Renal cortex interstitium (tissue), 11 donors: ENCODE data around the gene MPZ. TPM values are rescaled to one million over a fixed set of nuclear protein-coding genes. Genes with fewer than 3 reads are reported as not detected.
"Not testable (repeated sequence)": the region's sequence is repeated elsewhere in the genome, so short reads cannot be mapped to it uniquely, and the experiment has no call there.

Experiments used
- DNase-seq, 11 donors: peaks; one replicate each; pipeline ENCODE4 v3.0.0-alpha.2; 2013; ENCODE audit warnings: low read depth in 9 of 11, low spot score in 4 of 11; ENCODE audit errors: extremely low read depth in 1 of 11
- polyA plus RNA-seq, 3 donors: library from polyadenylated mRNA; unstranded; fragments of 120-200 nt; gene quantifications; one replicate each; pipeline ENCODE4 v1.2.1, GENCODE V29; 2013; ENCODE audit not compliant: insufficient read length in 3 of 3

MPZ gene
- polyA plus RNA-seq, 3 donors, result 2.2 to 5.1 (median 3.8) TPM

DNA sequence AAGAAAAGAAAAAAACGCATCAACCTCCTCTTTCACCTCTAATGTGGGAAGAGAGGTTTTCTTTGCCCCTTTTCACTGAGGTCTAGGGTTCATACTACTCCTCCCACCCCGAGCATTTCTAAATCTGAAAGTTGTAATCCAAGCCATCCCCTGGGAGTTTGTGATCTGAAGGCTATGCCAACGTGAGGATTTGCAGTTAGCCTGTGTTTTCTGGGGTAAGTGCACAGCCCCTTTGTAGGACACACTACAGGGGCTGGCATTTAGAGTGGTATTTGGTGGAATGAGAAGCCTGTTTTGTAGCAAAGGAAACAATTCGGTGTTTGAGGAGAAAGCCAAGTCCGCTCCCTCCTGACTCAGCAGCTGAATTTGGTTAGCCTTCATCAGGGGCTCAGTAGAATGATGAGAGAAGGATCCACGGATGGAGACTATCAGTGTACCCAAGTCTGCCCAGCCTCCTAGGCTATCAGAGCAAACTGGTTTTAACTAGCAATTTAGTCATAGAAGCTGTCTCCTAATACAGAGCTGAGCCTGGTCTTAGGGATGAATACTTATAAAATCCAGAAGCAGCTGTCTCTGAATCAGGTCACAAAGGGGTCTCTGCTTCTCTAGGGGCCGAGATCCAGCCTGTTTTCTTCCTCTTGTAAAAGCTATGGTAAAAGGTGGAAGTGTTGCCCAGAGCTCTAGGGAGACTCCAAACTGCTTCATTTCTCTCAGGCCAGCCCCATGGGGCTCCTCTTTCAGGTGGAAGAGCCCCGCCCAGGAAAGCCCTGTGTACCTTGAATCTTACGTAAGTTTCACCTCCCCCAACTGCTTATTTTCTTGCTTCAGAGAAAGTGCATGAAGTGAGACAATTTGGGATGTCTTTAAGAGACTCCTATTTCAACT lies 49.1 kb downstream of the MPZ start:
- no peak for DNase-seq

GRCh38 chr1:161259765-161260164 lies 50.0 kb downstream of the MPZ start:
- DNase-seq, result no peak

- no peak for DNase-seq
These were observed 50.4 kb downstream of the MPZ start for GRCh38 chr1:161259345-161259702.

GRCh38 chr1:161258439-161259344 lies 51.1 kb downstream of the MPZ start, which contains the start of gene PCP4L1:
PCP4L1 (plus strand) TSS chr1:161258745; CDS start chr1:161258975, 230 bp downstream.
- DNase-seq, result peak in 10 of 11 donors; percentile 31 to 63 (median 48)

DNA sequence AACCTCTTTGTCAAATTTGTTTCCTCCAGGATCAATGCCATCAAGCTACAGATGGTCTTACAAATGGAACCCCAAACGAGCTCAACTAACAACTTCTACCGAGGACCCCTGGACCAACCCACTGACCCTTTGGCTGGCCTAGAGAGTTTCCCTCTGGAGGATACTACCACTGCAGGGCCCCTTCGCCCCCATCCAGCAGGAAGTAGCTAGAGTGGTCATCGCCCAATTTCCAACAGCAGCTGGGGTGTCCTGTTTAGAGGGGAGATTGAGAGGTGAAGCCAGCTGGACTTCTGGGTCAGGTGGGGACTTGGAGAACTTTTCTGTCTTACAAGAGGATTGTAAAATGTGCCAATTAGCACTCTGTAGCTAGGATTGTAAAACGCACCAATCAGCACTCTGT lies 52.7 kb downstream of the MPZ start:
- not testable (repeated sequence) for DNase-seq

DNA sequence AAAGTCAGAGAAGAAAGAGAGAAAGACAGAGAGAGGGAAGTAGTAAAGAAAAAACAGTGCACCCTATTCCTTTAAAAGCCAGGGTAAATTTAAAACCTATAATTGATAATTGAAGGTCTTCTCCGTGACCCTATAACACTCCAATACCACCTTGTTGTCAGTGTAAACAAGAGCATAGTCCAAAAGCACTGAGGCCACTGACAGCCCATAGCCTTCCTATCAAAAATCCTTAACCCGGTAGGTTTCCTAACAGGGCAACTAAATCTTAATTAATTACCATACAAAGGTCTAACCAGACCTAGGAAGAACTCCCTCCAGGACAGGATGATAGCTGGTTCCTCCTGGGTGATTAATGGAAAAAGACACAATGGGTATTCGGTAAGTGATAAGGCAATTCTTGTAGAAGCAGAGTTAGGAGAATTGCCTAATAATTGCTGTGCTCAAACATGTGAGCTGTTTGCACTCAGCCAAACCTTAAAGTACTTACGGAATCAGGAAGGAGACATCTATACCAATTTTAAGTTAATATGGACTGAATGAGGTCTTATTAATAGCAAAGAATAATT lies 53.7 kb downstream of the MPZ start:
- not testable (repeated sequence) for DNase-seq

DNA sequence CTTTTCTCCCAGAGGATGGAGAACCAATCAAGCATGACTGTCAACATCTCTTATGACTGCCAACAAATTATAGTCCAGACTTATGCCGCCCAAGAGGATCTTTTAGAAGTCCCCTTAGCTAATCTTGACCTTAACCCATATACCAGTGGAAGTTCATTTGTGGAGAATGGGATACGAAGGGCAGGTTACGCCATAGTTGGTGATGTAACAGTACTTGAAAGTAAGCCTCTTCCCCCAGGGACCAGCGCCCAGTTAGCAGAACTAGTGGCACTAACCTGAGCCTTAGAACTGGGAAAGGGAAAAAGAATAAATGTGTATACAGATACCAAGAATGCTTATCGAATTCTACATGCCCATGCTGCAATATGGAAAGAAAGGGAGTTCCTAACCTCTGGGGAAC lies 54.5 kb downstream of the MPZ start:
- DNase-seq, result not testable (repeated sequence)

Other genes starting within 250 kb of the MPZ start
- gene ARHGAP30, start 240.1 kb downstream of the MPZ start, polyA plus RNA-seq, result 1 to 10 TPM; 2.1 to 2.5 (median 2.2) TPM
- 1 to 10 TPM; 2.2 to 4.0 (median 3.5) TPM for gene NECTIN4, start 220.4 kb downstream of the MPZ start, polyA plus RNA-seq
- gene KLHDC9, start 211.6 kb downstream of the MPZ start, polyA plus RNA-seq, result 10 to 100 TPM; 15.7 to 19.3 (median 17.6) TPM
- gene PFDN2, start 191.9 kb downstream of the MPZ start, polyA plus RNA-seq, result 10 to 100 TPM; 70.5 to 94.2 (median 71.9) TPM
- gene NIT1, start 191.9 kb downstream of the MPZ start, polyA plus RNA-seq, result 10 to 100 TPM; 49.0 to 58.8 (median 51.5) TPM
- 10 to 100 TPM; 47.6 to 57.0 (median 55.1) TPM for gene DEDD, start 177.3 kb downstream of the MPZ start, polyA plus RNA-seq
- gene UFC1, start 156.0 kb downstream of the MPZ start, polyA plus RNA-seq, result 100 to 1,000 TPM; 135 to 161 (median 156) TPM
- gene USP21, start 150.5 kb downstream of the MPZ start, polyA plus RNA-seq, result 10 to 100 TPM; 48.0 to 49.6 (median 48.2) TPM
- gene PPOX, start 143.5 kb downstream of the MPZ start, polyA plus RNA-seq, result 10 to 100 TPM; 31.0 to 61.5 (median 38.3) TPM
- 10 to 100 TPM; 36.6 to 39.5 (median 38.8) TPM for gene B4GALT3, start 132.5 kb downstream of the MPZ start, polyA plus RNA-seq
- 1 to 10 TPM in 1 of 3 donors, under 1 TPM in 2; 0.60 to 1.1 (median 0.78) TPM for gene ADAMTS4, start 110.9 kb downstream of the MPZ start, polyA plus RNA-seq
- 100 to 1,000 TPM; 200 to 212 (median 200) TPM for gene NDUFS2, start 107.6 kb downstream of the MPZ start, polyA plus RNA-seq
- gene FCER1G, start 94.7 kb downstream of the MPZ start, polyA plus RNA-seq, result 10 to 100 TPM; 12.3 to 14.8 (median 13.6) TPM
- 1 to 10 TPM in 1 of 3 donors, under 1 TPM in 1, not detected in 1; 0.59 to 4.6 TPM for gene APOA2, start 86.3 kb downstream of the MPZ start, polyA plus RNA-seq
- gene TOMM40L, start 83.9 kb downstream of the MPZ start, polyA plus RNA-seq, result 10 to 100 TPM; 13.5 to 15.4 (median 14.6) TPM
- gene NR1I3, start 71.8 kb downstream of the MPZ start, polyA plus RNA-seq, result 1 to 10 TPM; 3.1 to 3.7 (median 3.4) TPM
- gene PCP4L1, start 51.2 kb downstream of the MPZ start, polyA plus RNA-seq, result 1 to 10 TPM; 1.0 to 1.7 (median 1.0) TPM
- gene SDHC, start 4.4 kb upstream of the MPZ start, polyA plus RNA-seq, result 100 to 1,000 TPM; 257 to 303 (median 265) TPM
- 10 to 100 TPM; 11.2 to 15.2 (median 11.6) TPM for gene CFAP126, start 57.9 kb upstream of the MPZ start, polyA plus RNA-seq
- 10 to 100 TPM in 1 of 3 donors, 1 to 10 TPM in 2; 6.3 to 12.4 (median 8.0) TPM for gene FCGR2A, start 195.5 kb upstream of the MPZ start, polyA plus RNA-seq
- 1 to 10 TPM in 1 of 3 donors, under 1 TPM in 2; 0.20 to 1.3 (median 0.33) TPM for gene HSPA6, start 214.6 kb upstream of the MPZ start, polyA plus RNA-seq
- 1 to 10 TPM; 1.6 to 2.7 (median 2.6) TPM for gene FCGR3A, start 239.8 kb upstream of the MPZ start, polyA plus RNA-seq